Parathyroid adenoma (tissue), 2 donors: ENCODE data around the gene MOV10.

Experiments
- H2AFZ ChIP-seq: fragments of 300-600 bp; sonication (generic); one replicate; pipeline ENCODE4 v1.7.0; 2017; ENCODE audit warnings: antibody characterized with exemption, mild to moderate bottlenecking
- H3K27ac ChIP-seq: fragments of 300-600 bp; sonication (generic); one replicate; pipeline ENCODE4 v1.7.0; 2017
- H3K27me3 ChIP-seq: fragments of 300-600 bp; sonication (generic); one replicate; pipeline ENCODE4 v1.7.0; 2017; ENCODE audit warnings: low read length; ENCODE audit not compliant: control insufficient read depth, insufficient read depth
- H3K36me3 ChIP-seq: fragments of 300-600 bp; sonication (generic); one replicate; pipeline ENCODE4 v1.7.0; 2017; ENCODE audit warnings: low read length; ENCODE audit not compliant: control insufficient read depth, insufficient read depth
- H3K4me1 ChIP-seq: fragments of 300-600 bp; sonication (generic); one replicate; pipeline ENCODE4 v1.7.0; 2017; ENCODE audit warnings: control low read depth
- H3K4me2 ChIP-seq: fragments of 300-600 bp; sonication (generic); one replicate; pipeline ENCODE4 v1.7.0; 2017; ENCODE audit warnings: low read length
- H3K4me3 ChIP-seq: fragments of 300-600 bp; sonication (generic); one replicate; pipeline ENCODE4 v1.7.0; 2017; ENCODE audit warnings: low read depth, low read length
- H3K79me2 ChIP-seq: fragments of 300-600 bp; sonication (generic); one replicate; pipeline ENCODE4 v1.7.0; 2017; ENCODE audit warnings: control low read depth
- H3K9ac ChIP-seq: fragments of 300-600 bp; sonication (generic); one replicate; pipeline ENCODE4 v1.7.0; 2017; ENCODE audit warnings: mild to moderate bottlenecking
- H3K9me3 ChIP-seq: fragments of 300-600 bp; sonication (generic); one replicate; pipeline ENCODE4 v1.7.0; 2017; ENCODE audit warnings: low read length; ENCODE audit not compliant: control insufficient read depth
- TF ChIP-seq, protein P1 (sequence below): fragments of 300-600 bp; sonication (generic); IDR thresholded peaks from one replicate; pipeline ENCODE4 v1.7.0; 2017; ENCODE audit warnings: antibody characterized with exemption, mild to moderate bottlenecking
- donor health status: primary hyperparathyroidism.

Gene MOV10

DNA sequence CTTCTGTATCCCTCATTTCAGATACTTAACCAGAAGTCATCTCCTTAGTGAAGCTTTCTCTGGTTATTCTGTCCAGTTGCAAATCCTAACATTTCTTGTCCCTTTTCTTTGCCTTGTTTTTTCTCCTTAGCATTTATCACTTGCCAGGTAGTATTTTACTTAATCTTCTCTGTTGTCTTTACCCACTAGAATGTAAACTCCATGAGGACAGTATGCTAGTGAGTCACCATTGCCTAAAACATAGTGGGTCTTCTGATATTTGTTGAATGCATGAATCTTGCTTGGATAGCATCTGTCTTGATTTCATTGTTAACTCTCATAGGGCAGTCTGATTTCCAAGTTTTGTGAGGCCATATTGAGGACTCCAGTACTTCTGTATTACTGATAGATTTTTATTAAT, 45.2 kb upstream of the MOV10 start:
- H3K79me2 ChIP-seq, result peaks cover 34% of the 10 kb centered on the region
- no peak overlapping the region for H2AFZ ChIP-seq
- H3K9me3 ChIP-seq, result no peaks in the 10 kb centered on the region
- no peaks in the 10 kb centered on the region for H3K36me3 ChIP-seq
- H3K4me1 ChIP-seq, result no peaks in the 10 kb centered on the region
- H3K4me3 ChIP-seq, result no peak overlapping the region
- no peak overlapping the region for H3K27ac ChIP-seq
- no peak overlapping the region for H3K4me2 ChIP-seq
- no peaks in the 10 kb centered on the region for H3K27me3 ChIP-seq
- TF ChIP-seq, protein P1, sequence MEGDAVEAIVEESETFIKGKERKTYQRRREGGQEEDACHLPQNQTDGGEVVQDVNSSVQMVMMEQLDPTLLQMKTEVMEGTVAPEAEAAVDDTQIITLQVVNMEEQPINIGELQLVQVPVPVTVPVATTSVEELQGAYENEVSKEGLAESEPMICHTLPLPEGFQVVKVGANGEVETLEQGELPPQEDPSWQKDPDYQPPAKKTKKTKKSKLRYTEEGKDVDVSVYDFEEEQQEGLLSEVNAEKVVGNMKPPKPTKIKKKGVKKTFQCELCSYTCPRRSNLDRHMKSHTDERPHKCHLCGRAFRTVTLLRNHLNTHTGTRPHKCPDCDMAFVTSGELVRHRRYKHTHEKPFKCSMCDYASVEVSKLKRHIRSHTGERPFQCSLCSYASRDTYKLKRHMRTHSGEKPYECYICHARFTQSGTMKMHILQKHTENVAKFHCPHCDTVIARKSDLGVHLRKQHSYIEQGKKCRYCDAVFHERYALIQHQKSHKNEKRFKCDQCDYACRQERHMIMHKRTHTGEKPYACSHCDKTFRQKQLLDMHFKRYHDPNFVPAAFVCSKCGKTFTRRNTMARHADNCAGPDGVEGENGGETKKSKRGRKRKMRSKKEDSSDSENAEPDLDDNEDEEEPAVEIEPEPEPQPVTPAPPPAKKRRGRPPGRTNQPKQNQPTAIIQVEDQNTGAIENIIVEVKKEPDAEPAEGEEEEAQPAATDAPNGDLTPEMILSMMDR, result no peak
- H3K9ac ChIP-seq, result no peak overlapping the region

DNA sequence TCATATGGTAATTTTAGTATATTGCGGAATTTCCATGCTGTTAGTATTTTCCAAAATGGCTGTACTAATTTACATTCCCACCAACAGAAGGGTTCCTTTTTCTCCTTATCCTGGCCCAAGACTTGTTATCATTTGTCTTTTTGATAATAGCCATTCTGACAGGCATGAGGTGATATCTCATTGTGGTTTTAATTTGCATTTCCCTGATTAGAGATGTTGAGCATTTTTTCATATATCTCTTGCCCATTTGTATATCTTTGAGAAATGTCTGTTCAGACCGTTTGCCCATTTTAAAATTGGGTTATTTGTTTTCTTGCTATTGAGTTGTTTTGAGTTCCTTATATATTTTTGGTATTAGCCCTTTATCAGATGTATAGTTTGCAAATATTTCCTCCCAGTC, 40.8 kb upstream of the MOV10 start:
- no peaks in the 10 kb centered on the region for H3K4me1 ChIP-seq
- H3K27ac ChIP-seq, result no peak overlapping the region
- no peak overlapping the region for H3K9ac ChIP-seq
- no peak overlapping the region for H2AFZ ChIP-seq
- H3K27me3 ChIP-seq, result no peaks in the 10 kb centered on the region
- peaks cover 25% of the 10 kb centered on the region for H3K79me2 ChIP-seq
- no peak overlapping the region for H3K4me2 ChIP-seq
- H3K36me3 ChIP-seq, result no peaks in the 10 kb centered on the region
- no peak overlapping the region for H3K4me3 ChIP-seq
- no peaks in the 10 kb centered on the region for H3K9me3 ChIP-seq
- TF ChIP-seq, protein P1, result no peak

DNA sequence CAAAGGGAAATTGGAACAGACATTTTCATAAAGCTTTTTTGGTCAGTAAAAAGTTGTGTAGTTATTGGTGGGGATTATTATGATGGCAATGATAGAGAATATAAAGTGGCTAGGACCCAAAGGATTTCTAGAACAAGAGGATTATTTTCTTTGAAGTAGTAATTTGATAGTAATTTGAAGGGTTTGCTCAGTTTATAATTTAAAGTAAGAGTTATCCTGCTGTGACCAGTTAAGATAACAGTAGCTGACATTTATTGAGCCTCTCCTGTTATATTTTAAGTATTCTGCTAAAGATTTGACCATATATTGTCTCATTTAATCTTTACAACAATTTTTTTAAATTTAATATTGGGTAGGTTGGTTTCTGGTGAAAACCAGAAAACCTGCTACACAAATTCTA, 40.1 kb upstream of the MOV10 start:
- Histone ChIP-seq H3K9ac (no peak overlapping the region), H3K4me2 (no peak overlapping the region), H3K9me3 (no peaks in the 10 kb centered on the region), H3K27me3 (no peaks in the 10 kb centered on the region), H3K27ac (no peak overlapping the region), H3K36me3 (no peaks in the 10 kb centered on the region), H3K4me1 (no peaks in the 10 kb centered on the region), H2AFZ (no peak overlapping the region), H3K79me2 (peaks cover 22% of the 10 kb centered on the region), H3K4me3 (no peak overlapping the region)
- TF ChIP-seq, protein P1, result no peak

DNA sequence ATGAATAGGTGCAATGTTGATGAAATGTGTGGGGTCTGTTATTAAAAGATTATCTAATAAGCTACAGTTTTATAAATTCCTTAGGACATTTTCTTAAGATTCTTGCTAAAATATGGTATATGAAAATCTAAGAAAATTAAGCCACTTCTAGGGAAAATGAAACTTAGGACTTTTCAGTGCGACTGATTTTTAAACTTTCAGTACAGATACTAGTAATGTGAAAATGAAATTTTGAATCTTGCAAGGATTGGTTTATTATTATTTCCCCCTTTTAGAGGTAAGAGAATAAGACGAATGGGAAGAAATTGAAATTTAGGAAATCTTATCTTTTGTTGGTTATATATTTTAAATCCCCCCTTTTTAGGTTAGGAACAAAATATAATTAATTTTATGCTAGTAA, 38.4 kb upstream of the MOV10 start:
- no peaks in the 10 kb centered on the region for H3K9me3 ChIP-seq
- no peak overlapping the region for H3K4me2 ChIP-seq
- H3K4me1 ChIP-seq, result no peaks in the 10 kb centered on the region
- no peak overlapping the region for H3K9ac ChIP-seq
- no peaks in the 10 kb centered on the region for H3K27me3 ChIP-seq
- H3K4me3 ChIP-seq, result no peak overlapping the region
- no peak overlapping the region for H3K27ac ChIP-seq
- peaks cover 22% of the 10 kb centered on the region for H3K79me2 ChIP-seq
- no peak overlapping the region for H2AFZ ChIP-seq
- TF ChIP-seq, protein P1, result no peak
- H3K36me3 ChIP-seq, result no peaks in the 10 kb centered on the region

DNA sequence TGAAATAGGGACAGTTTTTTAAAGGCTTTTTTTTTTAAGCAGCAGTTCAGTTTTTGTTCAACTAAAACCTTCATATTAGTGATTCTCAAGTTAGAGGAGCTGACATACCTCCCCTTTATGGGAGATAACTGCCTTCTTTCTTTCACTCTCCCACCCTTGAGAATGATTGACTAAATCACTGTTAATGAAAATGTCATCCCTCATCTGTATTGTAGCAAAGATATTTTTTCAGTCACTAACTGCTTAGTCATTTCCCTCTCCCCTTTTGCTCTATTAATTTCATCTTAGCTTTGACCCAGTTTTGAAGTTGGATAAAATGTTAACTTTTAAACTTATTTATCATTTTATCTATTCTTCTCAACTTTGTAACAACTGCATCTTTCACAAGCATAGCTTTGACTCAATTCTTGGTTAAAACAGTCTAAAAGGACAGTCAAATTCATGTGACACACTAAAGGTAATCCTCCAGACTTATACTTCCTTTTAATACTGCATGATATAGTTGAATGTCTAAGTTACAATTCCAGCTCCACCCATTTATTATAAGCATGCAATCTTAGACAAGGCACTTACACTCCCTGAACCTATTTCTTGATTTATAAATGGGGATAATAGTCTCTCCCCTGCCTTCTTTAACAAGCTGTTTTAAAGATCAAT, 37.7 kb upstream of the MOV10 start:
- Histone ChIP-seq H2AFZ (no peak overlapping the region), H3K4me3 (no peak overlapping the region), H3K4me2 (no peak overlapping the region), H3K36me3 (no peaks in the 10 kb centered on the region), H3K4me1 (no peaks in the 10 kb centered on the region), H3K9ac (no peak overlapping the region), H3K9me3 (no peaks in the 10 kb centered on the region), H3K79me2 (peaks cover 22% of the 10 kb centered on the region), H3K27ac (no peak overlapping the region), H3K27me3 (no peaks in the 10 kb centered on the region)
- TF ChIP-seq, protein P1, result no peak
